GM19193 (cell line): ENCODE measurements around the gene SFSWAP.

Source experiments
- POLR2A ChIP-seq: IDR thresholded peaks from 4 replicates; pipeline ENCODE4 v1.6.1; 2011; ENCODE audit not compliant: insufficient read depth, insufficient read length; ENCODE audit errors: extremely low read depth

Gene SFSWAP

GRCh38 chr12:131684015-131684725, 26.7 kb upstream of the SFSWAP start:
- no peak for TF ChIP-seq POLR2A

GRCh38 chr12:131687346-131688125, 23.4 kb upstream of the SFSWAP start:
- no peak for TF ChIP-seq POLR2A

- TF ChIP-seq POLR2A = no peak
These were observed 22.6 kb upstream of the SFSWAP start for GRCh38 chr12:131688131-131688844.

GRCh38 chr12:131688845-131689154, 22.1 kb upstream of the SFSWAP start:
- TF ChIP-seq POLR2A = no peak

GRCh38 chr12:131690320-131690719, 20.6 kb upstream of the SFSWAP start:
- TF ChIP-seq POLR2A = no peak

GRCh38 chr12:131692431-131692830, 18.5 kb upstream of the SFSWAP start:
- no peak for TF ChIP-seq POLR2A

- no peak for TF ChIP-seq POLR2A
These were observed 17.7 kb upstream of the SFSWAP start for GRCh38 chr12:131693149-131693548.

- TF ChIP-seq POLR2A = no peak
These were observed 16.6 kb upstream of the SFSWAP start for GRCh38 chr12:131694116-131694838.

- TF ChIP-seq POLR2A = no peak
These were observed 14.9 kb upstream of the SFSWAP start for GRCh38 chr12:131695968-131696367.

GRCh38 chr12:131698286-131698685, 12.6 kb upstream of the SFSWAP start:
- no peak for TF ChIP-seq POLR2A

GRCh38 chr12:131699434-131699833, 11.5 kb upstream of the SFSWAP start:
- no peak for TF ChIP-seq POLR2A

GRCh38 chr12:131700271-131700670, 10.6 kb upstream of the SFSWAP start:
- TF ChIP-seq POLR2A = no peak

- no peak for TF ChIP-seq POLR2A
These were observed 9.0 kb upstream of the SFSWAP start for GRCh38 chr12:131701705-131702572.

- TF ChIP-seq POLR2A = no peak
These were observed 8.4 kb upstream of the SFSWAP start for GRCh38 chr12:131702573-131702877.

GRCh38 chr12:131703161-131703560, 7.7 kb upstream of the SFSWAP start:
- TF ChIP-seq POLR2A = no peak

- TF ChIP-seq POLR2A = no peak
These were observed 6.4 kb upstream of the SFSWAP start for GRCh38 chr12:131704509-131704908.
